CD4-positive, alpha-beta T cell treated with Interleukin-21 for 1 hour (primary cell): Measurements from ENCODE around the gene CRYGN.
A peak's percentile ranks its signal among the peaks of the same experiment; 100 is the strongest.

ENCODE experiments used
- DNase-seq: peaks from one replicate; pipeline ENCODE4 v3.0.0-alpha.2; 2020

The CRYGN gene

DNA sequence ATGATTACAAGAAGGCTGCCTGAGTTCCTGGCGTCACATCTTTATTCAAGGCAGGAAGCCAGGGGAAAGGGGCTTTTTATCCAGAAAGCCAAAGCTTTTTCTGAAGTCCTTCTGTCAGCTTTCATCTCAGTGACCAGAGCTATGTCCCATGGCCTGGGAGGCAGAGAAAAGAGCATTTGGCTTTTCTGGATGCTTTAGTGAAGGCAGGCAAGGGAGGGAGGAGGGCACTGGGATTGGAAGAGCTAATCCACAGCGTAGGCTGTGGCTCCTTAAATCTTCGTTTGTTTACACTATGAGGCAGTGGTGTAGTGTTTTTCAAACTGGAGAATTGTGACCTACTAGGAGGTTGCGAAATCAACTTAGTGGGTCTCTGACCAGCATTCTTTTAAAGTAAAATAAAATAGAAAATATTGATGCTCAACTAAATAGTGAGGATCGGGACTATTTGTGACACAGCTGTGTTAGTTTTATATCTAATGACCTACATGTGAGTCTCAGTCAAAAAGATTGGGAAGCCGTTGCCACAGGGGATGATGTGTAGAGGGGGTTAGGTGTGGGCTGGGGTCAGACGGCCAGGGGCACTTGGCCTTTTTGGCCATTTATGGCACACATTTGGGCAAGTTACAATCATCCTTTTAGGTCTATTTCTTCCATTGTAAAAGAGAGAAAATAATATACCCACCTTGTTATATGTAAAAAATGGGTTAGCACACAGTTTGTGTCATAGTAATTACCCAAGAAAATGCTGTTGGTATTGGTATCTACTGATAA lies 14.1 kb downstream of the CRYGN start:
- no peak for DNase-seq

DNA sequence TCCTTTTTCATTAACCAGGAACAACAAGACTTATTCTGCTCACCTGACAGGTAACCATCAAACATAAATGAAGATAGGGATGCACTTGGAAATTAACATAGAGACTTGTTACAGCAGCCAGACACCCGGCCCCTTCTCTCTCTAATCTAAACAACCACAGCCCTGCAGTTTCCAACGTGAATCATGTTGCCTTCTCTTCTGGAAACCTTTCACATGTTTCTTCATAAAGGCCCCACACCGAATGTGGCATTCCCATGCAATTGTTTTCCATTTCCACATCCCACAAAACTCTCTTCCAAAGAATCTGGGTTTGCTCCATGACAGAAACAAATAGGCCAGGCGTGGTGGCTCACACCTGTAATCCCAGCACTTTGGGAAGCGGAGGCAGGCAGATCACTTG lies 15.1 kb downstream of the CRYGN start:
- no peak for DNase-seq

DNA sequence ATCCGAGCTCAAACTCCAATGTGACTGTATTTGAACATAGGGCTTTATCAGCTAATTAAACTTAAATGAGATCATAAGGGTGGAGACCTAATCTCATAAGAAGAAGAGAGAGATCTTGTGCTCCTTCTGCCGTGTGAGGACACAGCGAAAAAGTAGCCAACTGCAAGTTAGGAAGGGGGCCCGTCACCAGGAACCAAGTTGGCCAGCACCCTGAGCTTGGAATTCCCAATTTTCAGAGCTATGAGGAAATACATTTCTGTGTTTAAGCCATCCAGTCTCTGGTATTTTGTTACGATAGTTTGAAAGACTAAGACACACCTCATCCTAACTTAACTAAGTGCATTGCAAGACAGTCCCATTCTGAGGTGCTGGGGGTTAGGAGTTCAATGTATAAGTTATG lies 16.0 kb downstream of the CRYGN start:
- DNase-seq: no peak

DNA sequence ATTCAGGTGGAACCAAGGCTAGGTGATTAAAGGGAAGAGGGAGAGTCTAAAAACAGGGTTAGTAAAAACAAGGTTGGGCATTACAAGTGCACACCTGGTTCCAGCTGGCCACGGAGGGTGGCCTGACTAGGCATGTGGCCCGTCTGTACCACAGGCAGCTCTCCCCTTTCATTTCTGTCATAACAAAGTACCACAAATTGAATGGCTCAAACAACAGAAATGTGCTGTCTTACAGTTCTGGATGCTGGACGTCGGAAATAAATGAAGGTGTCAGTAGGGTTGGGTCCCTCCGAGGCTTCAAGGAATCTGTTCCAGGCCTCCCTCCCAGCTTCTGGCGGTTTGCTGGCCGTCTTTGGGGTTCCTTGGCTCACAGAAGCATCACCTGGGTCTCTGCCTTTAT lies 16.7 kb downstream of the CRYGN start:
- DNase-seq: no peak

DNA sequence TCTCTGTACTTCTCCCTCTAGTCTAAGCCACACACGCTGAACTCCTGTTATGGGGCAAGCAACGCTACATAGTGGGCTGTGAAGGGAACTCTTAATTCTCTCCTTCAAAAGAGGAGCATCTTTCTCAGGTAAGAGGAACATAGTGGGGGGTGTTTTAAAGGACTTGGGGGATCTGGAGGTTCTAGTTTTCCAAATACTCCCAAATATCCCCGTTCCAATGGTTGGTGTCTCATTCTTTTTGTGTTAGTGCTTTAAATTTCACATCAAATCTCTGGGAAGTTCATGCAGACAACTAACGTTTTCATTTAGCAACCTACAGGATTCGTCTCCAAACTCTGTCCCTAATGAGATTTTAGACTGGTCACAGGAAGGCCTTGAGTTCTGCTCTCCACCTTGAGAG lies 17.7 kb downstream of the CRYGN start:
- DNase-seq: no peak

DNA sequence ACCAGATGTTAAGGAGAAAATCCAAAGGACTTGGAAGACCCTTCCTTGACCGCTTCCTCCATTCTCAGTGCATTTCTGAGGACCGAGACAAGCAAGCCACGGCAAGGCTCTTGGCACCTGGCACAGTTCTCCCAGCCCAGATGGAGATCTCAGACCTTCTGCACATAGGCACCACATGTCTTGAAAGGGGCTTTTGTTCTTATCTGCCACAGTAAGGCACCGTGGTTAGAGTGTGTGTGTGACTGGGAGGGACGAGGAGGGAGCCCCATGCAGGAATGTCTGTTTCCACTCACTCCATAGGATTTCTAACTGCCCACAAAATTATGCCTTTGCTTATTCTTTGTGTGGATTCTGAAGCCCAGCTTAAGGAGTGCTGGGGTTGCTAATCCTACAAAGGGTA lies 19.8 kb downstream of the CRYGN start:
- DNase-seq: no peak

DNA sequence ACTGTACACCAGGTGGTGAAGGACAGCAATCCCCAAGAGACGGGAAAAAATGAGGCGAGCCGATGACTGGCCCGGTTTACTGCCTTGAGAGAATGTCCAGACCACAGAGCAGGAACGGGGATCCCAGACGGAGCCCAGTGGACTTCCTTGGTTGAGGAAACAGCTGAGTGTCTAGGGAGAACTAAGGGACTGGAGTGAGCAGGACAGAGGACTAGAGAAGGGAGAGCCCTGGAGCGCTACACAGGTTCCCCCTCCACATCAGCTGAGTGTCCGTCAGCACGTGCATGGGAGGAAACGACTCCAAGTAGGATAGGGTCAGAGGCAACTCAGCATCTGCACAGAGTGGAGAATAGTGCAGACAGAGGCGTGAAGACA lies 23.0 kb downstream of the CRYGN start:
- DNase-seq: no peak

DNA sequence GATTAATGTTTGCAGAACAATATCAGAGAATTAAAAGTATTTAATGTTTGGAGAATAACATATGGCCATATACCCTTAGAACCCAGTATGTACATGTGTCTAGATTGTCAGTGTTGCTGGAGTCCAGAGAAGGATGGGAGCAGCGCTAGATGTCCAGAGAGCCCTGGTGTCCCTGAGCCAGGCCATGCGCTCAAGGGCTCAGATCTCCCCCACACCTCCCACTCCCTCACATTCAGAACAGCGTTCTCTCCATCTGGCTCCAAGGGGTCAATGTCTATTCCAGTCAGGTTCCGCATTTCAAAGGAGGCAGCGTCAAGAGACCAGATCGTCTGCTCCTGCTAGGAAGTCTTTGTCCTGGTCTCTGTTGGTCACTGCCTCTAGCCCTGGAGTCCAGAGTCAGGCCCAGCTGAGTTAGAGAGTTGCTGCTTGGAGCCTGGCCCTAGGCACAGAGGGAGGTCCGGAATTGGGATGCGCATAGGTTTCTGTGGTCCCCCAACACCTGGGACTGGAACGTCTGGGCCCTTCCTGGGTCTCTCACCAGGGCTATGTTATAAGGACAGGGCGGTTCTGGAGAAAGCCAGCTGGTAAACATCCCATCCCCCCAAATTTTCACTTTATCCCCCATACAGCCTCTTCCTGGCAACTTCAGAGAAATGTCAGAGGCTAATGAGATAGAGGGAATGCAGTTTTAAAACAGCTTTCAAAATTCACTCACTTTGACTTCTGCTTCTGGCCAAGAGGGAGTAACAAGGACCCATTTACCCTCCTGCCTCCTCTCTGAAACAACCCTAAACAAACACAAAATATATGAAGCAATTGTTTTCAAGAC lies 23.6 kb downstream of the CRYGN start:
- DNase-seq: no peak

DNA sequence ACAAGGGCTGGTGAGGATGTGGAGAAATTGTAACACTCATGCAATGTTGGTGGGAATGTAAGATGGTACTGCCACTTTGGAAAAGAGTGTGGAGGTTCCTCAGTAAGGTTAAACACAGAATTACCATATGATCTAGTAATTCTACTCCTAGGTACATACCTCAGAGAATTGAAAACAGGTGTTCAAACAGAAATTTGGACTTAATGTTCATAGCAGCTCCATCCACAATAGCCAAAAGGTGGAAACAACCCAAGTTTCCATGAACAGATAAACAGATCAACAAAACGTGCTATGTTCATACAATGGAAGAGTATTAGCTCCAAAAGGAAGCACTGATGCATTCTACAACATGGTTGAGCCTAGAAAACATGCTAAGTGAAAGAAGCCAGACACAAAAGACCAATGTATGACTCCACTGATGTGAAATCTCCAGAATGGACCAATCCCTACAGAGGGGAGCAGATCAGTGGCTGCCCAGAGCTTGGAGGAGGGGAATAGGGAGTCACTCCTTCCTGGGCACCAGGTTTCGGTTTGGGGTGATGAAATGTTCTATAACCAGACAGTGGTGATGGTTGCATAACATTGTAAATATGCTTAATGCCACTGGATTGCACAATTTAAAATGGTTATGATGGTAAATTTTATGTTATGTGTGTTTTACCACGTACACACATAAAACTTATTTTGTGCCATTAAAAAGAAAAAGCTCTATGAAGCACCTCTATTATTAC lies 24.4 kb downstream of the CRYGN start:
- no peak for DNase-seq

DNA sequence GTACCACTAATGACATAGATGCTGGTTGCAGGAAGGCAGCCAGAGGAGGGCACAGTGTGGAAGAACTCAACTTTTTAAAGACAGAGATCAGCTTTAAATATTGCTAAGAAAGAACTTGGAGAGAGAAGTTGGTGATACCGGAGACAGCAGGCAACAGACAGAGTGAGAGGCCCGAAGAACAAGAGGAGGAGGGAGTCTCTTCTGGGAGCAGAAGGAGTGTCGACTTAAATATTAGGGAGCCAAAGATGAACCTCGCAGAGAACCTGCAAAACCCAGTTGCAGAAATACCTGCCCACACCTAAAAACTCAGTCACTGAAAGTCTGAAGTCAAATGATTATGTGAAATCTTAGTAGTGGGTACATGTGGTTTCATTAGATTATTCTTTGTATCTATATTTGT lies 26.7 kb downstream of the CRYGN start:
- DNase-seq: no peak

DNA sequence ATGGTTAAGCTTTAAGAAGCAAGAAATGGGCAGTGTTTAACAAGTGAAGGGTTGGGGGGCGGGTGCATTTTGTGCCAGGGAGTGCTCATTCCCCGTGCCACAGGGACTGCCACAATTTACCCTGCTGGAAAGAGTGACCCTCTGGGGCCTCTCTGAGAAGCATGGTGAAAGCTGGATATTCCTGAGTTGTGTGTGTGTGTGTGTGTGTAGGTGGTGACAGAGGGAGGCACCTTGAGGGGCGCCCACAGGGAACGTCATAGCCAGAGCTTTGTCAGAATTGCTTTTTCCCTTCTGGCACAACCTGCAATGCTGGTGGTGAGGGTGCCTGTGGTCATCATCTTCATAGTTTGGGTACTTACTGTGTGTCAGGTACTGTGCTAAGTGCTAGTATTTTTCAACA lies 27.6 kb downstream of the CRYGN start:
- DNase-seq: no peak

DNA sequence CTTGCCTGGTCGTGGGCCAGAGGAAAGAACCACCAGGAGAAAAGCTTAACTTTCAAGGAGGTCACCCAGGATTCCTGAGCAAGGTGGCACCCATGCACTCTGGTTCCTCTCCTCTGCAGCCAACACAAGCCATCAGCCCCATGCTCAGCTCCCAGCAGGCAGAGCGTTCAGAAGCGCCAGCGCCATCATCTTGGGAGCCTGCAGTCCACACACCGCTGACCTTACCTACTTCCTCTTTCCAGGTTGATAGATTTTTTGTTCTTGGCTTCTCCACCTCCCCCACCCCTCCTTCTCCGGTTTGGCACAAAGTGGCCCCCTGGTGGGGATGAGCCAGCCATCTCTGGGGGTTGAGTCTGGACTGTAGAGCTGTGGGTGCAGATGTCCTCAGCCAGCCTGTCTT lies 28.4 kb downstream of the CRYGN start:
- no peak for DNase-seq

DNA sequence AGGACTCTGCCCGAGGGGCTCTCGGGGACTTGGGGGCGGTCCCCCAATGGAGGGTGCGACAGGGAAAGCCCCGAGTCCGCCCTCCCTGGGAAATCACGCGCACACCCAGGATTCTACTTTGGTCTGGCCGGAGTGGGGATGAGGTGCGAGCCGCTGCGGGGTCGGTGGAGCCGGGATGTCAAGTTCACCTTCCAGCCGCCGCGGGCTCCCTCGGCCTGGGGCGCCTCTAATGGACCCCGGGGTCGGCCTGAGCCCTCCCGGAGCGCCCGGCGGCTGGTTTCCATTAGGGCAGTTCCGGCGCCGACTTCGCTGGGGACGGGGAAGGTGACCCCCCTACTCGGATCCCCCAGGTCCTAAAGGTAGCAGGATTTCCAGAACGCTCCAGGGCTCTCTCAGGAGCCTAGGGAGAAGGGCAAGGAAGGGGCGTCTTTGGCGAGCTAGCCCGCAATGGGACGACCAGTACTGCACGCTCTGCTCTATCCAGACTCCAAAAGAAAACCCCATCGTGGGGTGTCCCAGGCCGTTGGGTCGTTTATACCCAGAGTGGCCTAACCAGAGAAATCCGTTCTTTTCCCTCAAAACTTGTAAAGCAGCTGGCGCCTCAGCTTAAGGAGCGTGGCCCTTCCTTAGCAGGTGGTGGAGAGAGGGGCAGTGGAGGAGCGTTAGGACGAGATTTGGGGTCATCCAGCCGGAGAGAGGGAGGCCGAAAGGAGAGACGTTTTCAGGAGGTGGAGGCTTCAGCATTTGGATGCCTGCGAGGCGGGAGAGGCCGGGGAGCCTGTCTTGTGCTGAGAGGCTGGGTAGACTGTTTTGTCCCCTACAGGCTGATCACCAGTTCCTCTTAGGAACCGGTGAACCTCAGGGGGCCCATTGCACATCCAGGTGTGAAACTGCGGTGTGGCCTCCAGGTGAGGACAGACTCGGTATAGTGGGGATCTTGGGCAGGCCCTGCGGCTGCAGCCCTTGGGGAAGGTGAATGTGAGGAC lies 29.2 kb downstream of the CRYGN start:
- DNase-seq: peak; percentile 56

DNA sequence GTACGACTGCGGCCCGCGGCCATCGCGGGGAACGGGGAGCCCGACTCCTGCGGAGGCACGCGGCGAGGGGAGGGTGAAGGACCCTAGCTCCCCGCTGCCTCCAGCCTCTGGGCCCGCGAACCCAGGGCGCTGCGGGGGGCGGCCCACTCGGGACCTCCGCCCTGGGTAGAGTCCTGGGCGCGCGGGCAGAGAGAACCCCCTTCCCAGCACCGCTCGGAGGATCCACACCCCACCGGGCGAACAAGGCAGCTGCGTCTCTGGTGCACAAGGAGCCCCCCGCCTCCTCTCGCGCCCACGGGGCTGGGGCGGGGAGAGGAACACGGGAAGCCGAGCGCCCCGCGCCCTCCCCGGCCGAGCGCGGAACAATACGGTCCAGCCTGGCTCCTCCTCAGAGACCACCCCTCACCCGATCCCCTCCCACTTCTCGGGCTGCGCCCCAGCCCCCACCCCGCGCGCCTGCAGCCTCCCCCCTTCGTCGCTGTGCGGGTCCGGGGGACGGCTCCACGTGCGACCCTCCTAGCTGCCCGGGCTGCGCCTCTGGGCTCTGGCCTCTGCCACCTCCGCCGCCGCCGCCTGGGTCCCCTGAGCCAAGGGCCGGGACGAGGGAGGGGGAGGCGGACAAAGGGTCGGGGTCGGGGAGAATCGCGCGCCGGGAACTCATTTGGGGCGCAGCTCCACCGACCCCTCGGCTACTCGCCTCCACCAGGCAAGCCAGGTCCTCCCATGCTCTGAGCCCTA lies 30.1 kb downstream of the CRYGN start, which contains the start of gene WDR86:
Gene WDR86, minus strand, starts transcription at position 372 of the 738 bp plus-strand sequence. CDS start 449 bp downstream, outside the sequence.
- peak; percentile 41 for DNase-seq

DNA sequence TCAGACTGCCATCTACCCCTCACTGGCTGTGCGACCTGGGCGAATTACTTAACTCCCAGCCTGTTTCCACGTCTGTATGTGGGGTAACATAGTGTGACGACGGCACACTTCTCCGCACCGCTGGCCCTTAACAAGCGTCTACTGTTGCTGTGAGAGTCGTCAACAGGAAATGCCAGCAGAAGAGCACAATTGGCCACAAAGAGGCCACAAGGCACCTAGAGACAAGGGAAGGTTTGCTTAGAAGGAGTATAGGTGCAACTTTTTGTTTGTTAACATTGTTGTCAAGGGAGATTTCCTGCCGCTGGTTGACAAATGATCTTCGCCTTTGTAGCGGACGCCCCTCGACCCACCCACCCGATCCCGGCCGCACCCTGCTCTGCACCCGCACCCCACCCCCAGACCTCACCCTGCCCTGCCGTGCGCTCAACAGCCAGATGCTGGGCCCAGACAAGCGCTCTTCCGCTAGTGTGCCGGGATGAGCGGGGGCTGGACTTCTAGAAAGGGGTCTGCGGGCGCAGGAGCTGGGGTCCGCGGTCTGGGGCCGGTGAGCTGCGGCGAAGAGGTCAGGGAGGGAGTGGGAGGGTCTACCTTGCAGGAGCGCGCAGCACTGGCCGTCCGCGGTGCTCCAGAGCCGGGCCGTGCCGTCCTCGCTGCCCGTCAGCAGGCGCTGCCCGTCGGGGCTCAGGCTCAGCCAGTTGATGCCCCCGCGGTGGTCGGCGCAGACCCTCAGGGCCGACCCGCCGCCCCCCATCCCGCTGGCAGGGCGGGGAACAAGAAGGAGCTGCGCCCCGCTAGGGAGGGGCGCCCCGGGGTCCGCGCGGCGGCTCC lies 30.9 kb downstream of the CRYGN start:
- DNase-seq: peak; percentile 91

DNA sequence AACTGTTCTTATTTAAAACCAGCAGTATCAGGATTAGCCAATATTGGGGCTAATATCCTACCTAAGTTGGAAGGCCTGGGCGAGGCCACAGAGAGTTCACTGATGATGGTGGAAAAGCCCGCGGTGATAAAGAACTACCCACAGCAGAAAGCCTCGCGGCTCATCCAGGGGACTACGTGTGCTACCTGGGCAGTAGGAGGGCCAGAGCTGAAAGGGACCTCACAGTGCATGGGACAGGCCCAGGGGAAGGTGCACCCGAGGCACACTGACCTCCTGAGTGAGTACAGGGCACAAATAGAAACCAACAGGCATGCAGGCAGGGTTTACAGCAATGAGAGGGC lies 31.5 kb downstream of the CRYGN start:
- DNase-seq: no peak

DNA sequence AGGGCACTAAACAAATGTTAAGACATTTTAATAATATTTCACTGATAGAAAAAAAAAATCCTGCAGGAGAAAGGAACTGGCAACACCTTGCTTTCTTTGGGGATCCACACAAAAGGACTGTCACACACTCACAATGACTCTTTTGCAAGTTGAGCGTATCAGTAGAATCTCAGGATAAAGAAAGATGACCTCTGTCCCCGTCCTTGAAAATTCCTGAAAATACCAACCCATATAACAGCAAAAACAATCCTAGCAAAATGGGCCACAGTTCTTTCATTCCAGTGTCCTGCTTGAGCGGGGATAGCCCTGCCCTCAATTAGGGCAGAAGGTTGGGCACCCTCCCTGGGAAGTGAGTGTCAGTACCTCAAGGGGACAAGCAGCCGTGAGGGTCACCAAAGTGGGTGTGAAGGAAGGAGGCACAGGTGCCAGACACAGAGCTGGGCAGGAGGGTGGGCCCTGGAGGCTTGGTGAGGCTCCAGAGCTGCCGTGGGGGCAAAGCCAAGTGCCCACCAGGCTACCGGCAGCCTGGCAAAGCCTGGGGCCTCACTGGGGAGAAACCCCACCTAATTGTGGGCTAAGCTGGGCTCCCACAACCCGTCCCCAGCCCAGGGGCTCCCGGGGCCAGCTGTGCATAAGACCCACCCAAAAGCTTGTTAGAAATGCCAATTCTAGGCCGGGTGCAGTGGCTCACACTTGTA lies 32.9 kb downstream of the CRYGN start:
- DNase-seq: no peak

DNA sequence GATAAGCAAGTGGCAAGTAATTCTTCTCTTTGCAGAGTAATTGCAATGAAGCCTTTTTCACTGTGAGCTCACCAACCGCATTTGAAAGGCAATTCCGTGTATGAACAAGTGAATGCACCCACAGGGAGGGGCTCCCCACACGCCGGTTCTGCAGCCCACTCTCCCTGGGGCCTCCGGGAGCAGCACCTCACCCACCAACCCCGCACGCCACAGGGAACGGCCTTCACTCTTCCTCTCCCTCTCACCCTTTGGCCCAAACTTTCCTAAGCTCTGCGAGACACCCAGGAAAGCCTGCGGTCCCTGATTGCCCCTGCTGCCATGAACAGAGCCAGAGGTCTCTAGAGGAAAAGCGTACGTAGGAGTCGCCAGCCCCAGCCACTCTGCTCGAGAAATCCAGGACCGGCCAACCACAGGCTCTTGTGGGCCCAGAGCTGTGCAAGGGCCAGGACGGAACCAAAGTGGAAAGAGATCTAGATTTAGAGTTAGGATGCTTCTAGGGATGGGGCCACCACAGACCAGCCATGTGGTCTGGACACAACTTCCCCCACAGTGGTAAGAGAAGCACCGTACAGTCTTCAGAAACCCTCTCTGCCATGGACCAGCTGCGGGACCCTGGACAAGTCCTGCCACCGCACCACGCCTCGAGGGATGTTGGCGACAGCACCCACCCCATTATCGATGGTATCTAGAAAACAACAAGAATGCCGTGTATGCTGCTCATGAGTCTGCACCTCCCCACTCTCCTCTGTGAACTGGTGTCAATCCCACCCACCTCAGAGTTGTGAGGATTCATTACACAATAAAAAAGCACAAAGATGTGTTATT lies 33.7 kb downstream of the CRYGN start:
- DNase-seq: no peak

DNA sequence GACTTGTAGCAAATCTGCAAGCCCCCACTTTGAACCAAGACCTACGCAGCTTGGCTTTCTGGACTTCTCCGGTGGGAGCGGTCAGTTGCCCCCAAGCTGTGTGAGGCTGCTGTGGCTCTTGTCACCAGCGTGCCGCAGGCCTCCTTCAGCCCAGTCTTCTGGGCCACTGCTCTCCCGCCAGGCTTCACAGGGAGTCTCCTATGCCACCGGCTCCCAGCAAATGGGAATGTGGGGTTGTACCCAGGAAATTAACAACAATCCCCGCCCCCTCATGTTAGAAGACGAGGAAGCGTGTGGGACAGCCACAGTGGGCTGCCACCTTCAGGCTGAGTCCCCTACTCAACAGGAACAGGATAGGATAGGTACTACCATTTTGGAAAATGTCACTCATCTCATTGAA lies 34.4 kb downstream of the CRYGN start:
- DNase-seq: no peak
